Mesendoderm (in vitro differentiated cells): ENCODE data around the gene SPSB1.

Experiments
- DNase-seq: peaks from one replicate; pipeline ENCODE4 v3.0.0; 2013
- H2AK5ac ChIP-seq: 2 replicates; pipeline ENCODE4 v1.6.1; 2013; ENCODE audit warnings: low read length, inconsistent platforms
- H2BK120ac ChIP-seq: 2 replicates; pipeline ENCODE4 v1.6.1; 2013; ENCODE audit warnings: low read depth, mild to moderate bottlenecking, low read length, moderate library complexity, mixed read lengths
- H2BK15ac ChIP-seq: replicated peaks from 2 replicates; pipeline ENCODE4 v1.6.1; 2013; ENCODE audit warnings: low read depth, mild to moderate bottlenecking, moderate library complexity
- H2BK5ac ChIP-seq: 2 replicates; pipeline ENCODE4 v1.6.1; 2013; ENCODE audit warnings: low read length, inconsistent platforms
- H3K18ac ChIP-seq: 2 replicates; pipeline ENCODE4 v1.6.1; 2013; ENCODE audit warnings: mild to moderate bottlenecking, low read length, mixed read lengths
- H3K23ac ChIP-seq: one replicate; pipeline ENCODE4 v1.6.1; 2013; ENCODE audit warnings: low read length
- H3K27ac ChIP-seq: 2 replicates; pipeline ENCODE4 v1.5.1; 2013; ENCODE audit warnings: low read depth, mild to moderate bottlenecking, inconsistent platforms, low read length, moderate library complexity
- H3K27me3 ChIP-seq: 2 replicates; pipeline ENCODE4 v1.6.1; 2013; ENCODE audit warnings: low read length, control low read depth, mild to moderate bottlenecking, inconsistent platforms; ENCODE audit not compliant: insufficient read depth, poor library complexity
- H3K36me3 ChIP-seq: 2 replicates; pipeline ENCODE4 v1.6.1; 2013; ENCODE audit warnings: low read length, inconsistent platforms; ENCODE audit not compliant: control insufficient read depth, insufficient read depth
- H3K4ac ChIP-seq: one replicate; pipeline ENCODE4 v1.6.1; 2013; ENCODE audit warnings: low read depth, mild to moderate bottlenecking, low read length, moderate library complexity
- H3K4me1 ChIP-seq: 2 replicates; pipeline ENCODE4 v1.6.1; 2013; ENCODE audit warnings: low read depth, low read length, inconsistent platforms; ENCODE audit not compliant: control insufficient read depth
- H3K4me2 ChIP-seq: 2 replicates; pipeline ENCODE4 v1.6.1; 2013; ENCODE audit warnings: low read length
- H3K4me3 ChIP-seq: 2 replicates; pipeline ENCODE4 v1.5.1; 2013; ENCODE audit warnings: mild to moderate bottlenecking, low read length
- H3K56ac ChIP-seq: one replicate; pipeline ENCODE4 v1.6.1; 2013; ENCODE audit warnings: low read length
- H3K79me1 ChIP-seq: 2 replicates; pipeline ENCODE4 v1.6.1; 2013; ENCODE audit warnings: low read length, inconsistent platforms
- H3K79me2 ChIP-seq: 2 replicates; pipeline ENCODE4 v1.6.1; 2013; ENCODE audit warnings: mild to moderate bottlenecking, low read length; ENCODE audit not compliant: control insufficient read depth, insufficient read depth
- H3K9ac ChIP-seq: 2 replicates; pipeline ENCODE4 v1.6.1; 2013; ENCODE audit warnings: low read length, inconsistent platforms
- H4K5ac ChIP-seq: one replicate; pipeline ENCODE4 v1.6.1; 2013; ENCODE audit warnings: low read length
- H4K8ac ChIP-seq: one replicate; pipeline ENCODE4 v1.6.1; 2013; ENCODE audit warnings: low read depth, mild to moderate bottlenecking, control low read depth, low read length, moderate library complexity
- WGBS: extraction: QIAGEN DNeasy Blood & Tissue Kit; methylation state at CpG from one replicate; pipeline ENCODE4 v1.1.7; 2013; ENCODE audit warnings: low lambda C conversion rate, missing lambda C conversion rate; ENCODE audit not compliant: insufficient coverage; ENCODE audit errors: extremely low coverage; 5-methylcytosine and 5-hydroxymethylcytosine counted together

SPSB1 gene

DNA sequence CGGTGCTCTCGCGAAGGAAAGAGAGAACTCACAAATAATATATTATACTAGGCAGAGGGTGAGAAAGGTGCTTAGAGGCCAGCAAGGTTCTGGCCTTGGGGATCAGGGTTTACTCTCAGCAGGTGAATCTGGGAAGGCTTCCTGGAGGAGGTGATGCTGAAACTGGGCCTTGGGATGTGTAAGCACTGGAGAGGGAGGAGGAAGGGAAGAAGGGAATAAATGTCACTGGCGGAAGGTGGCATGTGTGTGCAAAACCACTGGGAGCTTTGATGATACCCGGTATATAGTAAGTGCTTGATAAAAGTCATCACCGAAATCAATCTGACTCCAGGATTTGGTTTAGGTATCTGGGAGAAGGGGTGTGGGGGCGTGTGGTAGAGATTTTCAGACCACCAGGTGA is 24.4 kb downstream of the SPSB1 start:
- H3K4ac ChIP-seq, result no peak overlapping the region
- H3K79me1 ChIP-seq, result peaks cover 5% of the 10 kb centered on the region
- no peak overlapping the region for H2AK5ac ChIP-seq
- no CpG with 5 or more reads among the region's 7 CpGs for WGBS
- no peak for DNase-seq
- peaks cover 14% of the 10 kb centered on the region for H3K4me1 ChIP-seq
- H3K4me2 ChIP-seq, result no peak overlapping the region
- H2BK5ac ChIP-seq, result no peak overlapping the region
- H3K56ac ChIP-seq, result no peak overlapping the region
- no peak overlapping the region for H3K9ac ChIP-seq
- H3K79me2 ChIP-seq, result peaks cover 3% of the 10 kb centered on the region
- H3K27me3 ChIP-seq, result no peaks in the 10 kb centered on the region
- no peak overlapping the region for H4K8ac ChIP-seq
- H2BK120ac ChIP-seq, result no peak overlapping the region
- H3K4me3 ChIP-seq, result no peak overlapping the region
- no peaks in the 10 kb centered on the region for H3K36me3 ChIP-seq
- no peak overlapping the region for H3K18ac ChIP-seq
- H2BK15ac ChIP-seq, result no peak overlapping the region
- H3K27ac ChIP-seq, result no peak overlapping the region
- no peak overlapping the region for H3K23ac ChIP-seq
- no peak overlapping the region for H4K5ac ChIP-seq

DNA sequence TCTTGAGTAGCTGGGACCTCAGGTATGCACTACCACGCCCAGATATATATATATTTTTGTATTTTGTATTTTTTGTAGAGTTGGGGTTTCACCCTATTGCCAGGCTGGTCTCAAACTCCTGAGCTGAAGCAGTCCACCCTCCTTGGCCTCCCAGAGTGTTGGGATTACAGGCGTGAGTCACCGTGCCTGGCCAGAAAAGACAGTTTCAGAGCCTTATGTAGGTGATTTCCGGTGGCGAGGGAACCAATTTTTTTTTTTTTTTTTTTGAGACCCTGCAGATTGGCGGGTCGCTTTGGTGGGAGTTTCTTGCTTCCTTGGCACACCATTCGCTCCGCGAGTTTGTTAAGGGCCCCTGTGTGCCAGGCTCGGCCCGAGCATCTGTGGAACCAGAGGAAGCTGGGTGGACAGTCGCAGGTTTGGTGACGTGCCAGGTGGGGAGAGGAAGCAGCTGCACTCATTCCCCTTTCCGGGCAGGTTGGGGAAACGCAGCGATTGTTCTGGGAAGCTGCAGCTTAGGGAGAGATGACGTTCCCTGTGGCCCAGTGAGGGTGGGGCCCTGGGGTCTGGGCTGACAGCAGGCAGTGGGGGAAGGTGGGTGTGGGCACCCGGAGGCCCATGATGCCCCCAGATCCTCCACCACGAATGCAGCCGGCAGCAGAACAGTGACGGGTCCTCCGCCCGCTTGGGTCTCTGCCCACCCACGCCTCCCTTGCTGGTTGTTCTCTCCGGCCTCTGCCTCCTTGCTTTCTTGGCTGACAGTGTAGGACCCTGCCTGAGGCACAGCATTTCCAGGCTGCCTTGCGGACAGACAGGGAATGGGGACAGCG is 25.1 kb downstream of the SPSB1 start:
- Histone ChIP-seq H3K56ac (peak overlapping the region; percentile 39), H4K8ac (no peak overlapping the region), H4K5ac (no peak overlapping the region), H3K9ac (no peak overlapping the region), H3K27ac (no peak overlapping the region), H3K36me3 (no peaks in the 10 kb centered on the region), H3K79me2 (no peaks in the 10 kb centered on the region), H3K4me2 (no peak overlapping the region), H3K23ac (no peak overlapping the region), H2BK15ac (no peak overlapping the region), H3K4me3 (no peak overlapping the region), H2BK5ac (no peak overlapping the region), H3K27me3 (no peaks in the 10 kb centered on the region), H3K79me1 (peaks cover 6% of the 10 kb centered on the region), H3K4ac (no peak overlapping the region), H3K18ac (no peak overlapping the region), H2AK5ac (no peak overlapping the region), H3K4me1 (peaks cover 14% of the 10 kb centered on the region), H2BK120ac (no peak overlapping the region)
- no CpG with 5 or more reads among the region's 28 CpGs for WGBS
- no peak for DNase-seq

- WGBS, result no CpG with 5 or more reads among the region's 20 CpGs
- Histone ChIP-seq H3K4me3 (no peak overlapping the region), H3K27ac (no peak overlapping the region), H3K23ac (no peak overlapping the region), H2AK5ac (no peak overlapping the region), H3K79me1 (peaks cover 9% of the 10 kb centered on the region), H3K18ac (no peak overlapping the region), H4K5ac (no peak overlapping the region), H4K8ac (no peak overlapping the region), H3K4ac (no peak overlapping the region), H3K4me1 (peaks cover 14% of the 10 kb centered on the region), H3K36me3 (no peaks in the 10 kb centered on the region), H3K56ac (peak overlapping the region; percentile 43), H2BK5ac (peak overlapping the region; percentile 67), H3K27me3 (no peaks in the 10 kb centered on the region), H3K4me2 (no peak overlapping the region), H3K79me2 (no peaks in the 10 kb centered on the region), H2BK15ac (no peak overlapping the region), H2BK120ac (no peak overlapping the region), H3K9ac (no peak overlapping the region)
- no peak for DNase-seq
Measured at GRCh38 chr1:9319208-9319788, 26.6 kb downstream of the SPSB1 start.

GRCh38 chr1:9319789-9320519 is 27.3 kb downstream of the SPSB1 start:
- Histone ChIP-seq H3K18ac (no peak overlapping the region), H3K4me1 (peaks cover 14% of the 10 kb centered on the region), H3K23ac (no peak overlapping the region), H2BK5ac (no peak overlapping the region), H3K4me2 (no peak overlapping the region), H3K79me1 (peaks cover 9% of the 10 kb centered on the region), H3K4ac (no peak overlapping the region), H3K79me2 (no peaks in the 10 kb centered on the region), H2BK120ac (no peak overlapping the region), H4K5ac (no peak overlapping the region), H4K8ac (no peak overlapping the region), H3K56ac (peak overlapping the region; percentile 46), H2BK15ac (no peak overlapping the region), H3K36me3 (no peaks in the 10 kb centered on the region), H2AK5ac (no peak overlapping the region), H3K4me3 (no peak overlapping the region), H3K9ac (no peak overlapping the region), H3K27me3 (no peaks in the 10 kb centered on the region), H3K27ac (no peak overlapping the region)
- no CpG with 5 or more reads among the region's 21 CpGs for WGBS
- DNase-seq, result peak; percentile 54

- Histone ChIP-seq H4K5ac (no peak overlapping the region), H3K56ac (peak overlapping the region; percentile 72), H3K36me3 (no peaks in the 10 kb centered on the region), H3K27ac (no peak overlapping the region), H3K4me3 (no peak overlapping the region), H3K9ac (peak overlapping the region; percentile 10), H3K23ac (no peak overlapping the region), H3K79me2 (no peaks in the 10 kb centered on the region), H3K18ac (peak overlapping the region; percentile 42), H2AK5ac (no peak overlapping the region), H3K27me3 (no peaks in the 10 kb centered on the region), H4K8ac (no peak overlapping the region), H2BK120ac (no peak overlapping the region), H3K4me1 (peaks cover 14% of the 10 kb centered on the region), H2BK5ac (no peak overlapping the region), H3K79me1 (peaks cover 11% of the 10 kb centered on the region), H3K4me2 (no peak overlapping the region), H3K4ac (no peak overlapping the region), H2BK15ac (no peak overlapping the region)
- peak; percentile 49 for DNase-seq
- WGBS, result no CpG with 5 or more reads among the region's 31 CpGs
Measured at GRCh38 chr1:9320520-9321479, 28.1 kb downstream of the SPSB1 start.
